Fibroblast of the aortic adventitia (primary cell): Measurements from ENCODE around the gene WNT4. TPM values are rescaled to one million over a fixed set of nuclear protein-coding genes. Genes with fewer than 3 reads are reported as not detected.

Experiments used
- DNase-seq: peaks from one replicate; pipeline ENCODE4 v3.0.0-alpha.2; 2010; ENCODE audit warnings: low read depth
- H3K4me3 ChIP-seq: 2 replicates; pipeline ENCODE4 v1.5.1; 2011; ENCODE audit warnings: low read depth, mild to moderate bottlenecking, control low read depth, low read length, moderate library complexity
- total RNA-seq: library from RNA; depleted of rRNA; stranded (reverse); fragments of >200 nt; gene quantifications from 2 replicates; pipeline ENCODE4 v1.2.3, GENCODE V29; 2012; ENCODE audit warnings: low replicate concordance
- TF ChIP-seq, protein P1 (sequence below): IDR thresholded peaks from 2 replicates; pipeline ENCODE4 v1.5.1; 2011; ENCODE audit warnings: mild to moderate bottlenecking, low read length, control low read depth, inconsistent platforms; ENCODE audit not compliant: insufficient read depth

Gene WNT4
- total RNA-seq, 1 donor, result under 0.01 TPM

DNA sequence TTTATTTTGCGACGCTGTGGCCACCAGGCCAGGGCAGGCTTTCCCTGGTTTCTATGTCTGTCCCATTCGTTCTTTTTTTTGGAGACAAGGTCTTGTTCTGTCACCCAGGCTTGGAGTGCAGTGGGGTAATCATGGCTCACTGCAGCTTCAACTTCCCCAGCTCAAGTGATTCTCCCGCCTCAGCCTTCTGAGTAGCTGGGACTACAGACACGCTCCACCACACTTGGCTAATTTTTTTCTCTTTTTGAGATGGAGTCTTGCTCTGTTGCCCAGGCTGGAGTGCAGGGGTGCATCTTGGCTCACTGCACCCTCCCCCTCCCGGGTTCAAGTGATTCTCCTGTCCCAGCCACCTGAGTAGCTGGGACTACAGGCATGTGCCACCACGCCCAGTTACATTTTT, 43.4 kb upstream of the WNT4 start:
- TF ChIP-seq, protein P1, sequence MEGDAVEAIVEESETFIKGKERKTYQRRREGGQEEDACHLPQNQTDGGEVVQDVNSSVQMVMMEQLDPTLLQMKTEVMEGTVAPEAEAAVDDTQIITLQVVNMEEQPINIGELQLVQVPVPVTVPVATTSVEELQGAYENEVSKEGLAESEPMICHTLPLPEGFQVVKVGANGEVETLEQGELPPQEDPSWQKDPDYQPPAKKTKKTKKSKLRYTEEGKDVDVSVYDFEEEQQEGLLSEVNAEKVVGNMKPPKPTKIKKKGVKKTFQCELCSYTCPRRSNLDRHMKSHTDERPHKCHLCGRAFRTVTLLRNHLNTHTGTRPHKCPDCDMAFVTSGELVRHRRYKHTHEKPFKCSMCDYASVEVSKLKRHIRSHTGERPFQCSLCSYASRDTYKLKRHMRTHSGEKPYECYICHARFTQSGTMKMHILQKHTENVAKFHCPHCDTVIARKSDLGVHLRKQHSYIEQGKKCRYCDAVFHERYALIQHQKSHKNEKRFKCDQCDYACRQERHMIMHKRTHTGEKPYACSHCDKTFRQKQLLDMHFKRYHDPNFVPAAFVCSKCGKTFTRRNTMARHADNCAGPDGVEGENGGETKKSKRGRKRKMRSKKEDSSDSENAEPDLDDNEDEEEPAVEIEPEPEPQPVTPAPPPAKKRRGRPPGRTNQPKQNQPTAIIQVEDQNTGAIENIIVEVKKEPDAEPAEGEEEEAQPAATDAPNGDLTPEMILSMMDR, result no peak
- no peak overlapping the region for H3K4me3 ChIP-seq
- DNase-seq, result no peak

DNA sequence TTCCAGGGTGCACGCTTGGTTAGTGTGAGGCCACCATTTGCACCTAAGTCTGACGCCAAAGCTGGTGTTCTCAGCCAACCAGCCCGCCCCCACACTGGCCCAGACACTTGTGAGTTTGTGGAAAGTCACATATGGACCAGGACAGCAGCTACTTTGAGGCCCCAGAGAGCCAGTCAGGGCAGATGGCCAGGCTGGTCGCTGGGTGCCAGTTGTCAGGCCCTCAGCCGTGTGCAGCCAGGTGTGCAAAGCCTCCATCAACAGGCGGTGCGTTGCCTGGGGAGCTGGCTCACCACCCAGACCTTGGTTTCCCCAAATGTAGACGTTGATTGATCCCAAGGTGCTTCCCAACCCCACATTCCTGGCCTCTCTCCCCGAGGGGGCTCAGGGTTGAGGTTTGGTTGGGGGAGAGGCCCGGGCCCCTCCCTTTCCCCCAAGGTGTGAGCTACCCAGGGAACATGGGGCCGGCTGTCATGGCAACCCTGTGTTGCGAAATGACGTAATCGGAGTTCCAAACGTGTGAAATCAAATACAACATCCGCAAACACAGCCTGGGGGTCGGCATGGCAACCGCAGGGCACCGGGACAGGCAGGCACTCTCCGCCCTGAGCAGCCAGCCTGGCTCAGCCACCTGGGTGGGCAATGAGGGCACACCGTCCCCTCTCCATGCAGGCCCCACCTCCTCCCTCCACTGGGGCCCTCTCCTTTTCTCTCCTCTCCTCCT, 42.2 kb upstream of the WNT4 start:
- no peak for DNase-seq
- no peak overlapping the region for H3K4me3 ChIP-seq
- TF ChIP-seq, protein P1, result no peak

DNA sequence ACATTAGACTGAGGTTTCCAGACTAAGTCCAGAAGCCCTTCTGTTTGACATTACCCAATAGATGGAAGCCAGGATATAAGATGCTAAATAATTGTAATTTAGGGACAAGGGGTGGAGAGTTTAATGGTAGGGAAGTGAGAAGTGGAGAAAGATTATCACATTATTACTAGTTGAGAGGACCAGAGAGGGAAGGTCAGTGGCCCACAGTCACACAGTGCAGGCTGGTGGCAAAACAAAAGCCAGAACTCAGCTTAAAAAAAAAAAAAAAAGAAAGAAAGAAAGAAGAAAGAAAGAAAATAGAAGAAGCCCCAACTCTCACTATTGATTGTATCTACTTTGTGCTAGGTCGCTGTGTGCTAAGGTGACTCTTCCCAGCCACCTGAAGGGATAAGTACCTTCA, 41.6 kb upstream of the WNT4 start:
- no peak for DNase-seq
- no peak overlapping the region for H3K4me3 ChIP-seq
- TF ChIP-seq, protein P1, result no peak

DNA sequence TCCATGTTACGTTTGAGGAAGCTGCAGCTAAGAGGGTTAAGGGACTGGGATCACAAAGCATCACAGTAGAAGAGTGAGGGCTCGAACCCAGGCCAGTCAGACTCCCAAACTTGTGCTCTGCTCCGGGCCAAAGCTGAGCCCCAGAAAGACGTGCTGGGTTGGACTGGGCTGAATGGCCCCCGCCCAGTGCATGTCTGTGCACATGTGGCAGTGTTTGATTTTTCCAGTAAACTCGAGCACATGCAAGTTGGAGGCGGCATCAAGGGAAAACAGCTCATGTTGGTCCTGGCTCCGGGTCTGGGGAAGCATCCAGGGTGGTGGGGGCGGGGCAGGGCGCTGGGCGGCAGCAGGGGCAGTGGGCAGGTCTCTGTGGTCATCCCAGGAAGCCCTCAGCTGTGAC, 39.8 kb upstream of the WNT4 start:
- TF ChIP-seq, protein P1, result no peak
- no peak for DNase-seq
- H3K4me3 ChIP-seq, result no peak overlapping the region

DNA sequence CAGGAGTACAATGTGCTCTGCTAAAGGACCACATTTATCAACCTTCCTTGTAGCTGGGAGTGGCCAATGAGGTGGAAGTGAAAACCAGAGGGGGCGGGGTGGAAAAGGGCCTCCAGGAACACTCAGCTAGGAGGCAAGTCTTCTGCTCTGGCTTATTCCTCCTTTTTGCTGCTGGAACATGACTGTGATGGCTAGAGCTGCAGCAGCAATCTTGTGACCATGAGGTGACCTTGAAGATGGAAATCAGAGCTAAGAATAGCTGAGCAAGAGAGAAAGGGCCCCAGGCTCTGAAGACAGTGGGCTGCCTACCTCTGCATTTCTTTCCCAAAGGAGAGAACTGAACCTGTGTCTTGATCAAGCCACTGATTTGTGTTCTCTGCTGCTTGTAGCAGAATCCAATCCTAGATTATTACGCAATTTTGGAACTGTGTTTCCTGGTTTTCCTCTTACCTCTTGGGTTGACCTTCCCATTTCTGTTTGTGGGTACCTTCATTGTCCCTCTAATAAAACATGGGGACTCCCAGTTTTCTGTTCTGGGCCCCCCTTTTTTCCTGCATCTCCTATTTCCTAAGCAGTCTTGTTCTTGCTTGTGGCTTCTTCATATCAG, 36.4 kb upstream of the WNT4 start:
- TF ChIP-seq, protein P1, result no peak
- H3K4me3 ChIP-seq, result no peak overlapping the region
- no peak for DNase-seq

DNA sequence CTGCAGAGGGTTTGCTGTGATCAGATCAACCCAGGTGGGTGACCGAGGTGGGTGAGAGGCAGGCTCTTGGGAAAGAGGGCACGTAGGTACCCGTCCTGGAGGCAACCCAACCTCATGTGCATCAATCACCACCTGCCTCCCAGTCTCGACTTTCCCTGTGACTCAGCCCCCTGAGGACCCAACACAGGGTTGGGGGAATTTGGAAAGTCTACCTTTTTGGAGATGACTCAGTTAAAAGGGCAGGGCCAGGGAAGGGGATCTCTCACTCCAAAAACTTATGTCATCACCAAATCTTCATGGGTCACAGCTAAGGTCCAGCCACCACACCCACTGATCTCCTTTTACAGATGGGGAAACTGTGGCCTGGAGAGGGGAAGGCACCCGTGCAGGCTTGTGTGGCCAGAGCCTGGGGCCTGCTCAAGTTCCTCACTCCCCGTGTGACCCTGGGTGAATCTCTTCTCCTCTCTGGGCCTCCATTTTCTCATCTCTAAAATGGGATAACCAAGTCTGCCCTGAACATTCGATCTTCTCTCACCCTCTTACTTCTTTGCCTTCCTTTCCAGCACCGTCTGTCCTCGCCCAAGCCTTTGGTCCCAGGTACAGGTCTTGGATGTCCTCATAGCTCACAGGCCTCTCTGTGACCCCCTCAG, 34.6 kb upstream of the WNT4 start:
- TF ChIP-seq, protein P1, result no peak
- H3K4me3 ChIP-seq, result no peak overlapping the region
- DNase-seq, result no peak
